ENCODE results near the gene NWD2.

NWD2 gene

GRCh38 chr4:37463033-37463856 is 218.7 kb downstream of the NWD2 start:
- Histone ChIP-seq H3K36me3 (ENCODE audit: control insufficient read depth, insufficient read depth, low read length) (no peaks in the 10 kb centered on the region), H3K27me3 (ENCODE audit: control insufficient read depth, insufficient read depth, low read length, poor library complexity, severe bottlenecking) (no peaks in the 10 kb centered on the region), H3K4me3 (ENCODE audit: insufficient read depth, low read depth, low read length) (no peak overlapping the region), H3K4me1 (ENCODE audit: control insufficient read depth, insufficient read depth, low read length) (no peaks in the 10 kb centered on the region), H3K27ac (ENCODE audit: insufficient read depth, low read depth, low read length, poor library complexity, severe bottlenecking) (no peak overlapping the region), H3K9me3 (ENCODE audit: control insufficient read depth, low read length) (no peaks in the 10 kb centered on the region)
- 80 to 85% methylated on average over 5 of the region's 5 CpGs for WGBS, 2 experiments

- Histone ChIP-seq H3K4me1 (ENCODE audit: control insufficient read depth, insufficient read depth, low read length) (no peaks in the 10 kb centered on the region), H3K9me3 (ENCODE audit: control insufficient read depth, low read length) (no peaks in the 10 kb centered on the region), H3K4me3 (ENCODE audit: insufficient read depth, low read depth, low read length) (no peak overlapping the region), H3K27ac (ENCODE audit: insufficient read depth, low read depth, low read length, poor library complexity, severe bottlenecking) (no peak overlapping the region), H3K36me3 (ENCODE audit: control insufficient read depth, insufficient read depth, low read length) (no peaks in the 10 kb centered on the region), H3K27me3 (ENCODE audit: control insufficient read depth, insufficient read depth, low read length, poor library complexity, severe bottlenecking) (no peaks in the 10 kb centered on the region)
- WGBS, 2 experiments, result 94% methylated on average over 6 of the region's 7 CpGs
Observed at GRCh38 chr4:37464373-37465128, 220.0 kb downstream of the NWD2 start.

GRCh38 chr4:37465296-37465695 is 220.8 kb downstream of the NWD2 start:
- no peaks in the 10 kb centered on the region for H3K36me3 ChIP-seq (ENCODE audit: control insufficient read depth, insufficient read depth, low read length)
- WGBS, 2 experiments, result 79 to 84% methylated on average over 5 of the region's 5 CpGs
- no peaks in the 10 kb centered on the region for H3K27me3 ChIP-seq (ENCODE audit: control insufficient read depth, insufficient read depth, low read length, poor library complexity, severe bottlenecking)
- H3K4me3 ChIP-seq (ENCODE audit: insufficient read depth, low read depth, low read length), result no peak overlapping the region
- no peaks in the 10 kb centered on the region for H3K9me3 ChIP-seq (ENCODE audit: control insufficient read depth, low read length)
- no peak overlapping the region for H3K27ac ChIP-seq (ENCODE audit: insufficient read depth, low read depth, low read length, poor library complexity, severe bottlenecking)
- H3K4me1 ChIP-seq (ENCODE audit: control insufficient read depth, insufficient read depth, low read length), result no peaks in the 10 kb centered on the region

GRCh38 chr4:37465845-37466244 is 221.3 kb downstream of the NWD2 start:
- H3K4me1 ChIP-seq (ENCODE audit: control insufficient read depth, insufficient read depth, low read length), result no peaks in the 10 kb centered on the region
- H3K36me3 ChIP-seq (ENCODE audit: control insufficient read depth, insufficient read depth, low read length), result no peaks in the 10 kb centered on the region
- H3K9me3 ChIP-seq (ENCODE audit: control insufficient read depth, low read length), result no peaks in the 10 kb centered on the region
- H3K4me3 ChIP-seq (ENCODE audit: insufficient read depth, low read depth, low read length), result no peak overlapping the region
- no peaks in the 10 kb centered on the region for H3K27me3 ChIP-seq (ENCODE audit: control insufficient read depth, insufficient read depth, low read length, poor library complexity, severe bottlenecking)
- no peak overlapping the region for H3K27ac ChIP-seq (ENCODE audit: insufficient read depth, low read depth, low read length, poor library complexity, severe bottlenecking)
- 88 to 89% methylated on average over 1 of the region's 2 CpGs for WGBS, 2 experiments

- H3K27me3 ChIP-seq (ENCODE audit: control insufficient read depth, insufficient read depth, low read length, poor library complexity, severe bottlenecking), result no peaks in the 10 kb centered on the region
- no peak overlapping the region for H3K4me3 ChIP-seq (ENCODE audit: insufficient read depth, low read depth, low read length)
- H3K9me3 ChIP-seq (ENCODE audit: control insufficient read depth, low read length), result no peaks in the 10 kb centered on the region
- no peak overlapping the region for H3K27ac ChIP-seq (ENCODE audit: insufficient read depth, low read depth, low read length, poor library complexity, severe bottlenecking)
- 62 to 67% methylated on average over 3 of the region's 3 CpGs for WGBS, 2 experiments
- no peaks in the 10 kb centered on the region for H3K4me1 ChIP-seq (ENCODE audit: control insufficient read depth, insufficient read depth, low read length)
- no peaks in the 10 kb centered on the region for H3K36me3 ChIP-seq (ENCODE audit: control insufficient read depth, insufficient read depth, low read length)
Observed at GRCh38 chr4:37467223-37467622, 222.7 kb downstream of the NWD2 start.

- Histone ChIP-seq H3K36me3 (ENCODE audit: control insufficient read depth, insufficient read depth, low read length) (no peaks in the 10 kb centered on the region), H3K27ac (ENCODE audit: insufficient read depth, low read depth, low read length, poor library complexity, severe bottlenecking) (no peak overlapping the region), H3K4me3 (ENCODE audit: insufficient read depth, low read depth, low read length) (no peak overlapping the region), H3K27me3 (ENCODE audit: control insufficient read depth, insufficient read depth, low read length, poor library complexity, severe bottlenecking) (no peaks in the 10 kb centered on the region), H3K9me3 (ENCODE audit: control insufficient read depth, low read length) (no peaks in the 10 kb centered on the region), H3K4me1 (ENCODE audit: control insufficient read depth, insufficient read depth, low read length) (no peaks in the 10 kb centered on the region)
- 94 to 100% methylated on average over 3 to 4 of the region's 4 CpGs for whole genome bisulfite sequencing, 2 experiments
Observed at GRCh38 chr4:37467824-37468223, 223.3 kb downstream of the NWD2 start.

GRCh38 chr4:37469286-37469685 is 224.7 kb downstream of the NWD2 start:
- Histone ChIP-seq H3K36me3 (ENCODE audit: control insufficient read depth, insufficient read depth, low read length) (no peaks in the 10 kb centered on the region), H3K27ac (ENCODE audit: insufficient read depth, low read depth, low read length, poor library complexity, severe bottlenecking) (no peak overlapping the region), H3K4me1 (ENCODE audit: control insufficient read depth, insufficient read depth, low read length) (no peaks in the 10 kb centered on the region), H3K9me3 (ENCODE audit: control insufficient read depth, low read length) (no peaks in the 10 kb centered on the region), H3K4me3 (ENCODE audit: insufficient read depth, low read depth, low read length) (no peak overlapping the region), H3K27me3 (ENCODE audit: control insufficient read depth, insufficient read depth, low read length, poor library complexity, severe bottlenecking) (no peaks in the 10 kb centered on the region)
- 92 to 100% methylated on average over 1 to 2 of the region's 2 CpGs for WGBS, 2 experiments

- Histone ChIP-seq H3K27me3 (ENCODE audit: control insufficient read depth, insufficient read depth, low read length, poor library complexity, severe bottlenecking) (no peaks in the 10 kb centered on the region), H3K4me3 (ENCODE audit: insufficient read depth, low read depth, low read length) (no peak overlapping the region), H3K36me3 (ENCODE audit: control insufficient read depth, insufficient read depth, low read length) (no peaks in the 10 kb centered on the region), H3K9me3 (ENCODE audit: control insufficient read depth, low read length) (no peaks in the 10 kb centered on the region), H3K27ac (ENCODE audit: insufficient read depth, low read depth, low read length, poor library complexity, severe bottlenecking) (no peak overlapping the region), H3K4me1 (ENCODE audit: control insufficient read depth, insufficient read depth, low read length) (no peaks in the 10 kb centered on the region)
- WGBS, 2 experiments, result 85 to 91% methylated on average over 1 of the region's 1 CpG
Observed at GRCh38 chr4:37470245-37470644, 225.7 kb downstream of the NWD2 start.

- Histone ChIP-seq H3K9me3 (ENCODE audit: control insufficient read depth, low read length) (no peaks in the 10 kb centered on the region), H3K4me1 (ENCODE audit: control insufficient read depth, insufficient read depth, low read length) (no peaks in the 10 kb centered on the region), H3K36me3 (ENCODE audit: control insufficient read depth, insufficient read depth, low read length) (no peaks in the 10 kb centered on the region), H3K4me3 (ENCODE audit: insufficient read depth, low read depth, low read length) (no peak overlapping the region), H3K27me3 (ENCODE audit: control insufficient read depth, insufficient read depth, low read length, poor library complexity, severe bottlenecking) (no peaks in the 10 kb centered on the region), H3K27ac (ENCODE audit: insufficient read depth, low read depth, low read length, poor library complexity, severe bottlenecking) (no peak overlapping the region)
- 92 to 96% methylated on average over 1 of the region's 1 CpG for WGBS, 2 experiments
Observed at GRCh38 chr4:37471093-37471492, 226.6 kb downstream of the NWD2 start.

GRCh38 chr4:37471971-37472370 is 227.4 kb downstream of the NWD2 start:
- Histone ChIP-seq H3K4me3 (ENCODE audit: insufficient read depth, low read depth, low read length) (no peak overlapping the region), H3K27ac (ENCODE audit: insufficient read depth, low read depth, low read length, poor library complexity, severe bottlenecking) (no peak overlapping the region), H3K36me3 (ENCODE audit: control insufficient read depth, insufficient read depth, low read length) (no peaks in the 10 kb centered on the region), H3K9me3 (ENCODE audit: control insufficient read depth, low read length) (no peaks in the 10 kb centered on the region), H3K4me1 (ENCODE audit: control insufficient read depth, insufficient read depth, low read length) (no peaks in the 10 kb centered on the region), H3K27me3 (ENCODE audit: control insufficient read depth, insufficient read depth, low read length, poor library complexity, severe bottlenecking) (no peaks in the 10 kb centered on the region)
- WGBS, 2 experiments, result 78 to 83% methylated on average over 5 of the region's 5 CpGs

Measured in ectodermal cell (in vitro differentiated cells).